K562 (cell line): ENCODE data around the gene SLC26A2. TPM values are rescaled to one million over a fixed set of nuclear protein-coding genes. Genes with fewer than 3 reads are reported as not detected.

ENCODE experiments used
- CUX1 ChIP-seq: fragments of 200-800 bp; sonication (Bioruptor generic); IDR thresholded peaks from 2 replicates; pipeline ENCODE4 v1.6.1; 2016; ENCODE audit warnings: missing genetic modification characterization, missing compliant biosample characterization
- CXXC5 ChIP-seq: fragments of 250-450 bp; sonication (Bioruptor Pico); IDR thresholded peaks from 2 replicates; pipeline ENCODE4 v1.8.0; 2022; ENCODE audit warnings: inconsistent platforms, mild to moderate bottlenecking, moderate library complexity
- ETV1 ChIP-seq: fragments of 450-650 bp; conservative IDR thresholded peaks from 2 replicates; pipeline ENCODE4 v1.6.1; 2016; ENCODE audit warnings: missing genetic modification characterization, control low read depth, low read depth, missing compliant biosample characterization
- FOXA1 ChIP-seq: fragments of 450-650 bp; IDR thresholded peaks from 2 replicates; pipeline ENCODE4 v1.6.1; 2016; ENCODE audit warnings: mild to moderate bottlenecking, borderline replicate concordance
- KLF13 ChIP-seq: fragments of 450-650 bp; IDR thresholded peaks from 2 replicates; pipeline ENCODE4 v1.6.1; 2016; ENCODE audit warnings: missing genetic modification characterization, low read depth, mild to moderate bottlenecking, missing compliant biosample characterization, moderate library complexity, borderline replicate concordance
- L3MBTL2 ChIP-seq: fragments of 450-650 bp; IDR thresholded peaks from 2 replicates; pipeline ENCODE4 v1.6.1; 2016; ENCODE audit warnings: mild to moderate bottlenecking, moderate library complexity
- MLLT1 ChIP-seq, 2 experiments: fragments of 450-650 bp; IDR thresholded peaks; 2 replicates each; pipeline ENCODE4 v1.6.1; 2016
- SRSF3 ChIP-seq: fragments of 200-400 bp; formaldehyde crosslinking; IDR thresholded peaks from 2 replicates; pipeline ENCODE4 v1.6.1; 2016; ENCODE audit warnings: mild to moderate bottlenecking, low read length, moderate library complexity; ENCODE audit not compliant: insufficient read depth
- STAG1 ChIP-seq: sonication (generic); formaldehyde crosslinking; IDR thresholded peaks from 2 replicates; pipeline ENCODE4 v1.5.0; 2020; ENCODE audit warnings: missing genetic modification reagents, borderline replicate concordance
- ZBTB9 ChIP-seq: fragments of 450-650 bp; formaldehyde crosslinking; IDR thresholded peaks from 2 replicates; pipeline ENCODE4 v1.4.0; 2020; ENCODE audit warnings: mild to moderate bottlenecking, moderate library complexity
- ZNF224 ChIP-seq: sonication (generic); formaldehyde crosslinking; IDR thresholded peaks from 2 replicates; pipeline ENCODE4 v1.8.0; 2022; ENCODE audit warnings: mild to moderate bottlenecking, missing genetic modification reagents
- ZNF398 ChIP-seq: fragments of 250-450 bp; sonication (Bioruptor Pico); IDR thresholded peaks from 2 replicates; pipeline ENCODE4 v1.8.0; 2021; ENCODE audit warnings: moderate library complexity, mild to moderate bottlenecking, inconsistent platforms
- ZNF592 ChIP-seq: fragments of 450-650 bp; IDR thresholded peaks from 2 replicates; pipeline ENCODE4 v1.6.1; 2017; ENCODE audit warnings: antibody characterized with exemption, mild to moderate bottlenecking
- polyA plus RNA-seq, 8 experiments: library from polyadenylated mRNA; depleted of rRNA in 4 of 8; stranded (reverse) in 5 of 8; unstranded in 3 of 8; fragments of >200 nt; fragmentation: Nextera tagmentation in 2 of 8; fragmentation: Illumina TruSeq in 1 of 8; extraction: Ambion mirVana in 2 of 8; extraction: Trizol in 1 of 8; gene quantifications; 2 replicates each; pipeline versions ENCODE4 v1.2.1 to v1.2.3, GENCODE V29; 2011 to 2014; ENCODE audit warnings: inconsistent platforms in 1 of 8, missing spikeins in 1 of 8
- total RNA-seq, 7 experiments: library from RNA; depleted of rRNA in 6 of 7; stranded (reverse); fragments of >200 nt in 6 of 7; fragmentation: Illumina TruSeq in 2 of 7; extraction: Trizol in 2 of 7; gene quantifications; 2 replicates each; pipeline versions ENCODE4 v1.2.1 to v1.2.3, GENCODE V29; 2011 to 2021; ENCODE audit warnings: low replicate concordance in 1 of 7

The SLC26A2 gene
- total and polyA plus RNA-seq, 9 of the 15 experiments (the other 6 are each of a cell fraction or from before 2014, with no cell fraction given): 1.1 to 6.3 (median 3.6) TPM

- TF ChIP-seq ZBTB9 (0 out of 2 replicates have a peak, but pooled peaks have one; percentile 15), ZNF398 (CRISPR knock-in tag) (no peak), L3MBTL2 (peak; percentile 61; the same call in 1 of the 2 replicates), STAG1 (no peak), SRSF3 (no peak), ZNF224 (CRISPR knock-in tag) (no peak), KLF13 (tag) (no peak), ETV1 (tag) (peak; percentile 49; the same call in 1 of the 2 replicates), ZNF592 (peak; percentile 64; the same call in 1 of the 2 replicates), CUX1 (no peak), CXXC5 (CRISPR knock-in tag) (0 out of 2 replicates have a peak, but pooled peaks have one; percentile 19), FOXA1 (no peak), MLLT1 (IDR thresholded peaks at IDR 0.05) (0 out of 4 replicates have a peak, but pooled peaks of 1 of the 2 experiments have one; percentile 40)
These were observed 28.5 kb upstream of the SLC26A2 start (continued) for GRCh38 chr5:149931992-149932436.
